Stimulated activated CD8-positive, alpha-beta memory T cell treated with anti-CD3 and anti-CD28 coated beads, Interleukin-7, amount 100 ng/mL, for 24 hours (primary cell): ENCODE results near the gene GLRA1.
"Not testable (repeated sequence)": the region's sequence is repeated elsewhere in the genome, so short reads cannot be mapped to it uniquely, and the experiment has no call there.

Experiments
- DNase-seq: peaks from one replicate; pipeline ENCODE4 v3.0.0-alpha.2; 2020; ENCODE audit warnings: low read depth

The GLRA1 gene

GRCh38 chr5:151913425-151913824 is 11.2 kb downstream of the GLRA1 start:
- DNase-seq = no peak

GRCh38 chr5:151912360-151912759 is 12.3 kb downstream of the GLRA1 start:
- no peak for DNase-seq

GRCh38 chr5:151911011-151911410 is 13.6 kb downstream of the GLRA1 start:
- DNase-seq = no peak

- no peak for DNase-seq
Observed at GRCh38 chr5:151909628-151910027, 15.0 kb downstream of the GLRA1 start.

- no peak for DNase-seq
Observed at GRCh38 chr5:151906246-151906645, 18.4 kb downstream of the GLRA1 start.

GRCh38 chr5:151905557-151905961 is 19.1 kb downstream of the GLRA1 start:
- no peak for DNase-seq

GRCh38 chr5:151904909-151905308 is 19.7 kb downstream of the GLRA1 start:
- no peak for DNase-seq

GRCh38 chr5:151904127-151904526 is 20.5 kb downstream of the GLRA1 start:
- no peak for DNase-seq

GRCh38 chr5:151903243-151903653 is 21.4 kb downstream of the GLRA1 start:
- DNase-seq = no peak

GRCh38 chr5:151902215-151902614 is 22.4 kb downstream of the GLRA1 start:
- no peak for DNase-seq

GRCh38 chr5:151901611-151902010 is 23.0 kb downstream of the GLRA1 start:
- no peak for DNase-seq

- DNase-seq = no peak
Observed at GRCh38 chr5:151900891-151901290, 23.8 kb downstream of the GLRA1 start.

GRCh38 chr5:151899399-151899798 is 25.3 kb downstream of the GLRA1 start:
- no peak for DNase-seq

GRCh38 chr5:151897896-151898295 is 26.8 kb downstream of the GLRA1 start:
- no peak for DNase-seq

GRCh38 chr5:151897020-151897552 is 27.6 kb downstream of the GLRA1 start:
- no peak for DNase-seq

GRCh38 chr5:151896031-151896691 is 28.5 kb downstream of the GLRA1 start:
- DNase-seq = no peak

- no peak for DNase-seq
Observed at GRCh38 chr5:151895660-151896030, 29.0 kb downstream of the GLRA1 start.

GRCh38 chr5:151893485-151893884 is 31.2 kb downstream of the GLRA1 start:
- DNase-seq = not testable (repeated sequence)

GRCh38 chr5:151892393-151892792 is 32.3 kb downstream of the GLRA1 start:
- DNase-seq = no peak

GRCh38 chr5:151890299-151890698 is 34.4 kb downstream of the GLRA1 start:
- DNase-seq = no peak

- DNase-seq = no peak
Observed at GRCh38 chr5:151889614-151890013, 35.0 kb downstream of the GLRA1 start.

- DNase-seq = no peak
Observed at GRCh38 chr5:151886546-151887275, 37.9 kb downstream of the GLRA1 start.

- DNase-seq = no peak
Observed at GRCh38 chr5:151885138-151885908, 39.3 kb downstream of the GLRA1 start.
